Muscle layer of duodenum (tissue), 2 donors: ENCODE data around the gene ADD1.
A peak's percentile ranks its signal among the peaks of the same experiment; 100 is the strongest.

ENCODE experiments used
- H3K27ac ChIP-seq: one replicate; pipeline ENCODE4 v1.7.0; 2013; ENCODE audit warnings: mild to moderate bottlenecking, low read length
- H3K27me3 ChIP-seq: one replicate; pipeline ENCODE4 v1.7.0; 2013; ENCODE audit warnings: low read depth, mild to moderate bottlenecking, control low read depth, low read length
- H3K36me3 ChIP-seq, 2 donors: one replicate each; pipeline ENCODE4 v1.7.0; 2013; ENCODE audit warnings: low read length in 2 of 2, control low read depth in 1 of 2, mild to moderate bottlenecking in 1 of 2; ENCODE audit not compliant: insufficient read depth in 2 of 2, control insufficient read depth in 1 of 2
- H3K4me1 ChIP-seq, 2 donors: one replicate each; pipeline ENCODE4 v1.7.0; 2013; ENCODE audit warnings: low read length in 2 of 2, mild to moderate bottlenecking in 2 of 2, control low read depth in 1 of 2, moderate library complexity in 1 of 2; ENCODE audit not compliant: insufficient read depth in 2 of 2, control insufficient read depth in 1 of 2
- H3K4me3 ChIP-seq, 2 donors: one replicate each; pipeline ENCODE4 v1.7.0; 2013; ENCODE audit warnings: low read length in 2 of 2, low read depth in 1 of 2, mild to moderate bottlenecking in 1 of 2
- H3K9me3 ChIP-seq, 2 donors: one replicate each; pipeline ENCODE4 v1.7.0; 2013; ENCODE audit warnings: low read length in 2 of 2, control low read depth in 1 of 2, mild to moderate bottlenecking in 1 of 2; ENCODE audit not compliant: control insufficient read depth in 1 of 2
- donor health status: healthy.

Gene ADD1

DNA sequence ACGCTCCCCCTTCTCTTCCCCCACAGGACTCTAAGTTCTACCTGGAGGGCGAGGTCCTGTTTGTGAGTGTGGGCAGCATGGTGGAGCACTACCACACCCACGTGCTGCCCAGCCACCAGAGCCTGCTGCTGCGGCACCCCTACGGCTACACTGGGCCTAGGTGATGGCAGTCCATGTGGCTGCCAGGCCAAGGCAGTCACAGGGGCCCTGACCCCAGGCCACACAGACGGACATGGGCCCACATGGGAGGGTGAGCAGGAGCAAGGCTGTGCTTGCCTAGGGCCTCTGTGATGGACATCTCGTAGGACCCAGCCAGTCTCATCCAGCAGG, 10.0 kb upstream of the ADD1 start:
- Histone ChIP-seq H3K36me3 (peaks cover 8 to 51% of the 10 kb centered on the region in 2 donors), H3K27me3 (no peaks in the 10 kb centered on the region), H3K27ac (no peak overlapping the region), H3K4me1 (peaks cover 4 to 10% of the 10 kb centered on the region in 2 donors), H3K9me3 (no peaks in the 10 kb centered on the region), H3K4me3 (no peak overlapping the region)

DNA sequence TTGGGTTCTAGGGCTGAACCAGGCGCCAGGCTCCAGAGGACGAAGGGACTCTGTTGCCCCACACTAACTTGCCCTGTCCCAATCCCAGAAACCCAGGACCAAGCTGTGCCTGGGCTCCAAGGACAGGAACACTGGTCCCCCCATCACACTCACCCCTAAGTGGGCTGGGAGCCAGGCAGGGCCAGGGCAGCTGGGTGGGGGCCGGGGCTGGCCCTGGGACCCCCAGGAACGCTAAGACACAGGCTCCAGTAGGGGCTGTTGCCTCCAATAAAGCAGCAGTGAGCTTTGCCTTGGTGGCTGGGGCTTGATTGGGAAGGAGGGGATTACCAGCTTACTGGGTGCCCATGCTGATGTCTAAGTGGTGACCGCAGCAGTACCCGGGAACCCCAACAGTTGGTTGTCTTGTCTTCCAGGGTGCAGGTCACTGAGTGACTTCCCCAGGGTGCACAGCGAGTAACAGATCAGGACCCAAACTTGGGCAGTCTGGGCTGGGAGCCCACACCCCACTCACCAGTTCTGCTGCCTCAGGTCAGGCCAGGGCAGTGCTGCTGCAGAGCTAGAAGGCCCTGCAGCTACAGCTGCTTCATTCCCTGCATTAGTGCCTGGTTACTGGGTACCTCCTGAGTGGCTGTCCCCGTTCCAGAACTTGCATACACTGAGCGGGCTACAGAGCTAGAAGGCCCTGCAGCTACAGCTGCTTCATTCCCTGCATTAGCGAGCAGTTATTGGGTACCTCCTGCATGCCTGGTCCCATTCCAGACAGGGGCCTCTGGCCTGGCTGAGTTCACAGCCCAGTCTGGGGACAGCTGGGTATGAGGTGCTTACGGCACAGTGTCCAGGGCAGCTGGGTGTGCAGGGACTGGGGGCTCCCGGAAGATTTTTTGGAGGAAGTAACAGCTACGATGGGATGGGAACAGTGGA, 9.4 kb upstream of the ADD1 start:
- Histone ChIP-seq H3K36me3 (peaks cover 4 to 49% of the 10 kb centered on the region in 2 donors), H3K27me3 (no peaks in the 10 kb centered on the region), H3K4me3 (no peak overlapping the region), H3K4me1 (peaks cover 4 to 10% of the 10 kb centered on the region in 2 donors), H3K9me3 (no peaks in the 10 kb centered on the region), H3K27ac (no peak overlapping the region)

DNA sequence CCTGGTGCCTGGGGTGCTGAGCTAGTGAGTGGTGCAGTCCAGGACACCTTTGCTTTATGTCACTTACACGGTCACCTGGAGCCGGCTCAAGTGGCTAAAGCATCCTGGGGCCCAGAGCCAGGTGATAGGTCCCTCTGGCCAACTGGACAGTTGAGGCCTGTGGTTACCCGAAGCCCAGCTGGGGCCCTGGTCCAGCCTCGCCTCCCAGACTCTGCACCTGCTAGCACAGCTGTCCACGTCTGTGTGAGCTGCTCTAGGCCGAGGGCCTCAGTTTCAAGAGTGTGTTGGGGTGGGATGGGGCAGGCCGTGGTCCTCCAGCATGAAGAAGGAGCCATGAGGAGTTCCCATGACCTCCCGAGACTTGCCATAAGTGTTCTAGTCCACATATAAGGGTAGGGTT, 7.7 kb upstream of the ADD1 start:
- Histone ChIP-seq H3K4me3 (no peak overlapping the region), H3K27me3 (no peaks in the 10 kb centered on the region), H3K27ac (no peak overlapping the region), H3K4me1 (peaks cover 4 to 10% of the 10 kb centered on the region in 2 donors), H3K9me3 (no peaks in the 10 kb centered on the region), H3K36me3 (peaks cover 4 to 35% of the 10 kb centered on the region in 2 donors)

DNA sequence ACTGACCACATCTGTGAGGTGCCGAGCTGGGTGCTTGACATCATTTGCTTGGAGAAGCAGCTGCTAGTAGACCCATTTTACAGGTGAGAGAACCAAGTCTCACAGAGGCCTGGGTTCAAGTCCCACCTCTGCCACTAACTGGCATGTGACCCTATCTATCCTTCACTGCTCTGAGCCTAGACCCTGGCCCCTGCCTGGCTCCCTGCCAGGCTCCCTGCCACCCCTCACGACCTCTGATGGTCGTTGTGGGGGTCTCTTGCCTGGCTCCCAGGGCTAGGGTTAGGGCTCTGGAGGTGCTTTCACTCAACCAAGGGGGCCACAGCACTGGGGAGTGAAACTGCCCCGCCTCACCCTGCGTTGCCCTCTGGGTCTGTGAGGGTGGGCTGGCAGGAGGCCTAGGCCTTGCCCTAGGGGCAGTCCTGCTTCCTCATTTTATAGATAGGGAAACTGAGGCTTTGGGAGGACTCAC, 7.2 kb upstream of the ADD1 start:
- H3K9me3 ChIP-seq = no peaks in the 10 kb centered on the region
- H3K36me3 ChIP-seq = peaks cover 4 to 31% of the 10 kb centered on the region in 2 donors
- H3K27ac ChIP-seq = no peak overlapping the region
- no peaks in the 10 kb centered on the region for H3K27me3 ChIP-seq
- H3K4me1 ChIP-seq = peaks cover 4 to 10% of the 10 kb centered on the region in 2 donors
- H3K4me3 ChIP-seq = no peak overlapping the region

DNA sequence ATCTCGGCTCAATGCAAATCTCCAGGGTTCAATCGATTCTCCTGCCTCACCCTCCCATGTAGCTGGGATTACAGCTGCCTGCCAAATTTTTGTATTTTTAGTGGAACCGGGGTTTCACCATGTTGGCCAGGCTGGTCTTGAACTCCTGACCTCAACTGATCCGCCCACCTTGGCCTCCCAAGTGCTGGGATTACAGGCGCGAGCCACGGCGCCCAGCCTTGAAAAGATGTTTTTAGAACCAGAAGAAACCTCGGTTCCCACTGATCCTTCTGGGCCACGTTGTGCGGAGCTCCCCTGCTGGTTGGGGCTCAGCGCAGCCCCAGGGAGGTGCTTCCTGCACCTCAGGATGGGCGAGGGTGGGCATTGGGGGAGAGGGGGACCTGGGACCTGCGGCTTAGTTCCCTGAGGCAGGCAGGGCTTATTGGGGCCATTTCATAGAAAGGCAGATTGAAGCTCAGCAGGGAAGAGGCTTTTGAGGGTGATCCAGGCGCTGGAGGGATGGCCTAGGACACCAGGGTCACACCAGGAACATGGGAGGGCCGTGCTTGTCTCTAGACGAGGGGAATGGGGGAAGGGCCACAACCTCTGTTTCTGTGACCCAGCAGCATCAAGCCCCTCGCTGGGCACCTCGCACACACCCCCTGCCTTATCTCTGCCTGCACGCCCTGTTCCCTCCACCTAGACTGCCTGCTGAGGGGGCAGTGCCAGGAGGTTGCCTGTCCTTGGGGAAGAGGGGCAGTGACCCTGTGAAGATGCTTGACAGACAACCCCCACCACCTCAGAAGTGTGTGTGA, 6.3 kb upstream of the ADD1 start:
- peak overlapping the region in 1 of 2 donors; percentile 32 for H3K4me3 ChIP-seq
- H3K36me3 ChIP-seq = peaks cover 4 to 24% of the 10 kb centered on the region in 2 donors
- H3K27me3 ChIP-seq = no peaks in the 10 kb centered on the region
- H3K4me1 ChIP-seq = peaks cover 4 to 12% of the 10 kb centered on the region in 2 donors
- peak overlapping the region; percentile 49 for H3K27ac ChIP-seq
- no peaks in the 10 kb centered on the region for H3K9me3 ChIP-seq

DNA sequence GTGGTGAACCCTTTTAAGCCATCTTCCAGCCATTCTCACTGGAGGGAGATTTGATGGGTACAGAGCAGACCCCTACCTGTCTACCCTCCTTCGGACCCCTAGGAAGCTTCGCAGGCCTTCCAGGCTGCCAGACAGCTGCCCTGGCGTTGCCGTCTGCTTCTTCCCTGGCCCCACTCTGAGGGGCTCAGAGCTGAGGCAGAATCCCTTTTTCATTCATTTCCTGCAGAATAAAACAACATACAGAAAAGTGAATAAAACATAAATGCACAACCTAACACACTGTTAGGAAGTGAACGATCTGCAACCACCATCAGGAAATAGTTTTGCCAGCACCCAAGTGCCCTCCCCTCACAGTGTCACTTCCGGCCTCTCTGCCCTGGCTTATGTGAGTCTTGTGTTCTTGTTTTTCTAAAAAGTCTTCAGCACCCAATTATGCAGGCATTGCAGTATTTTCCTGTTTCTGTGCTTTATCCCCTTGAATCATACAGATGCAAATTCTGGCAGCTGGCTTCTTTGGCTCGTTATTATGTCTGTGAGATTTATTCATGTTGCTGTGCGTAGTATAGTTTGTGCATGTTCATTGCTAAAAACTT, 5.6 kb upstream of the ADD1 start:
- H3K4me1 ChIP-seq = peaks cover 7 to 19% of the 10 kb centered on the region in 2 donors
- peaks cover 4 to 17% of the 10 kb centered on the region in 2 donors for H3K36me3 ChIP-seq
- peak overlapping the region; percentile 49 for H3K27ac ChIP-seq
- peak overlapping the region in 1 of 2 donors; percentile 32 for H3K4me3 ChIP-seq
- H3K27me3 ChIP-seq = no peaks in the 10 kb centered on the region
- no peaks in the 10 kb centered on the region for H3K9me3 ChIP-seq

DNA sequence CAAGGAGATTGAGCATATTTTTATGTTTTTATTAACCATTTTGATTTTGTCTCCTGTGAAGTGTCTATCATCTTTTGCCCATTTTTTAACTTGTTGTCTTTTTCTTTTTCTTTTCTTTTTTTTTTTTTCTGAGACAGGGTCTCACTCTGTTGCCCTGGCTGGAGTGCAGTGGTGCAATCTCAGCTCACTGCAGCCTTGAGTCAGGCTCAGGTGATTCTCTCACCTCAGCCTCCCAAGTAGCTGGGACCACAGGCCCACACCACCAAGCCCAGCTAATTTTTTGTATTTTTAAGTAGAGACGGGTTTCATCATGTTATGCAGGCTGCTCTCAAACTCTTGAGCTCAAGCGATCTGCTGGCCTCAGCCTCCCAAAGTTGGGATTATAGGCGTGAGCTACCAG, 4.6 kb upstream of the ADD1 start:
- H3K27me3 ChIP-seq = no peaks in the 10 kb centered on the region
- H3K4me3 ChIP-seq = no peak overlapping the region
- no peak overlapping the region for H3K27ac ChIP-seq
- no peaks in the 10 kb centered on the region for H3K9me3 ChIP-seq
- peaks cover 7 to 19% of the 10 kb centered on the region in 2 donors for H3K4me1 ChIP-seq
- peaks cover under 1 to 7% of the 10 kb centered on the region in 2 donors for H3K36me3 ChIP-seq

DNA sequence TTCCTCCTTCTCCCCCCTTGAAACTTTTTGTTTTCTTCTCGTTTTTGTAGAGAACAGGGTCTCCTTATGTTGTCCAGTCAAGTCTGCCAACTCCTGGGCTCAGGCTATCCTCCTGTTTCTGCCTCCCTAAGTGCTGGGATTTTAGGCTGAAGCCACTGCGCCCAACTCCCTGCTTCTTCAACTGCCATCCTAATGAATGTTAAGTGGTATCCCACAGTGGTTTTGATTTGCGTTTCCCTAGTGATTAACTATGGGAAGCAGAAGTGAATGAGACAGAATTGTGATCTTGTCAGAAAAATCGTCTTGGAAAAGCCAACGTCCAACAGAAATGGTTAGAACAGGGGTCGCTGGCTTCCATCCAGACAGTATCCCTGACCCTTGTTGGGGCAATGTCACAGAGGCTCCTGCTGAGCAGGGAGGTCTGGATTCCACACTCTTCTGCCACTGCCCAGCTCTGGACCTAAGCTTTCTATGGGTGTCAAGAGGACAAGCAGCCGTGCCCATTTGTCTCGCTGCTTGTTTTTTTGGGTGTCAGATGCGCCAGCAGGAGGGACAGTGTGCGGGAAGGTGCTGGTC, 869 bp upstream of the ADD1 start:
- Histone ChIP-seq H3K4me1 (peaks cover 14 to 33% of the 10 kb centered on the region in 2 donors), H3K27ac (peak overlapping the region; percentile 82), H3K9me3 (no peaks in the 10 kb centered on the region), H3K4me3 (peak overlapping the region; percentile 78 to 84), H3K36me3 (no peaks in the 10 kb centered on the region), H3K27me3 (no peaks in the 10 kb centered on the region)

DNA sequence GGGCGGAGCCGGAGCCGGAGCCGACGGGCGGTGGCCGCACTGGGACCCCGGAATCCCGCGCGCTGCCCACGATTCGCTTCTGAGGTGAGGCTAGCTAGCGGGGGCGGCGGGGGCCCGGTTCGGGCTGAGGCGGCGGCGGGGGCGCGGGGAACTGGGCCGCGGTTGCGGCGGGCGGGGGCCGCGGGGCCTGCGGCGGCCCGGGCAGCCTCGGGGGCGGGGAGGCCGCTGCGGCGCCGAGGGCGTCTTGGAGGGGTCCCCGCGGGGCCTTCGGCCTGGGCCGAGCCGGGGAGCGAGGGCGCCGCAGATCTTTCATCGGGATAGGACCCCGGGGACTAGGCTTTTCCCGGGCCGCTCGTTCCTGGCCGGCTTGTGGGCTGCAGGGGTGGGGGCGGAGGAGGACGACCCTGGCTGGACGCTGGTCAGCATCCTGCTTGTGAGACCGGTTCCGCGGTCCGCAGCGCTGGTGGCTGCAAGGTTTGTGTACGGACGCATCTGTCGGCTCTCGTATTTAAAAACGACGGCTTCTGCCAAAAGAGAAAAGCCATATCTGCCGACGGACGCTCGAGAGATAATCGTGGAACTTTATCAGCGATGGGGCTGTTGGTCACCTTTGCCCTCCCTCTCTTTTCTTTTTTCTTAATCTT, 419 bp downstream of the ADD1 start:
- H3K4me3 ChIP-seq = peak overlapping the region; percentile 76 to 84
- H3K4me1 ChIP-seq = peaks cover 10 to 38% of the 10 kb centered on the region in 2 donors
- H3K36me3 ChIP-seq = no peaks in the 10 kb centered on the region
- no peaks in the 10 kb centered on the region for H3K27me3 ChIP-seq
- H3K9me3 ChIP-seq = no peaks in the 10 kb centered on the region
- peak overlapping the region; percentile 78 for H3K27ac ChIP-seq

DNA sequence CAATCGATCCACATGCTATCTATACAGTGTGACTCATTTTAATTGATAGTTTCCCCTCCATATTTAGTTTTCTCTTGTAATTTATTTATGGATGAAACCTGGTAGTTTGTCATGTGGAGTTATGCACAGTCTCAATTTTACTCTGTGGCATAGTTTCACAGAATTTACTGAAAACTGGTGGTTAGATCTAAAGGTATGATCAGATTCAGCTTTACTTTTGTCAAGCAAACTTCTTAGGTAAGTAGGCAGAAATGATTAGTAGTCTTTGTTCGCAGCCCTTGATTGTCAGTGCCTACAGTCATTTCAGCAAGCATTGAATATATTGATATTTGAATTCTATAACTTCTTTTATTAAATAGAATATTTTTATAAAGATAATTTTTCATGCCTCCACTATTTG, 2.5 kb downstream of the ADD1 start:
- Histone ChIP-seq H3K4me1 (peaks cover 10 to 51% of the 10 kb centered on the region in 2 donors), H3K9me3 (no peaks in the 10 kb centered on the region), H3K36me3 (no peaks in the 10 kb centered on the region), H3K4me3 (no peak overlapping the region), H3K27me3 (no peaks in the 10 kb centered on the region), H3K27ac (no peak overlapping the region)
